K562 treated with DMSO at 1 percent for 48 hours (cell line): ENCODE measurements around the gene RAB40C. TPM values are rescaled to one million over a fixed set of nuclear protein-coding genes. Genes with fewer than 3 reads are reported as not detected.

Source experiments
- total RNA-seq: library from RNA; unstranded; fragments of 300-600 nt; gene quantifications from 2 replicates; pipeline ENCODE4 v1.2.3, GENCODE V29; 2022; ENCODE audit warnings: low replicate concordance; ENCODE audit errors: extremely low read depth

The RAB40C gene
- total RNA-seq = not detected in 2 replicates

DNA sequence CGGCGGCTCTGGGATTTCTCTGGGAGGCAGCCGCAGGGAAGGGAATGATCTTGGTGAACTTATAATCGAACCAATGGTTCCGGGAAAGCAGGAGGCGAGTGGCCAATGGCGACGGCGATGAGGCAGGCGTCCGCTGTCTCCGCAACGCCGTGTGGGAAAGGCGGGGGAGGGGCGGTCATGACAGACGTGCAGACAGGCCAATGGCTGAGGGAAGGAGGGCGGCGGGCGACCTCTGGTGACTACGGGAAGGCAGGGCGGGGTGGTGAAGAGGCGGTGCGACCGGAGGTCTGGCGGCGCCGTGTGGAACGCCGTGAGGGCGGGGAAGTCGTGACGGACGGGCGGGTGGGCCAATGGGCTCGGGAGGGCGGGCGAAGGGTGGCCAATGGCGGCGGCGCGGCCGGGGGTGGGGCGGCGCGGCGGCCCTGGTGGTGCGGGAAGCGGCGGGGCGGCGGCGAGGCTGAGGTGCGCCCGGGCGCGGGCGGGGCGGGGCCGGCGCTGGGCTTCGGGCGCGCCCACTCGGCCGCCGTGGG lies at the start of gene RAB40C:
RAB40C (plus strand) TSS at position 409 of the 530 bp plus-strand sequence. CDS start 226 bp downstream, outside the sequence.

DNA sequence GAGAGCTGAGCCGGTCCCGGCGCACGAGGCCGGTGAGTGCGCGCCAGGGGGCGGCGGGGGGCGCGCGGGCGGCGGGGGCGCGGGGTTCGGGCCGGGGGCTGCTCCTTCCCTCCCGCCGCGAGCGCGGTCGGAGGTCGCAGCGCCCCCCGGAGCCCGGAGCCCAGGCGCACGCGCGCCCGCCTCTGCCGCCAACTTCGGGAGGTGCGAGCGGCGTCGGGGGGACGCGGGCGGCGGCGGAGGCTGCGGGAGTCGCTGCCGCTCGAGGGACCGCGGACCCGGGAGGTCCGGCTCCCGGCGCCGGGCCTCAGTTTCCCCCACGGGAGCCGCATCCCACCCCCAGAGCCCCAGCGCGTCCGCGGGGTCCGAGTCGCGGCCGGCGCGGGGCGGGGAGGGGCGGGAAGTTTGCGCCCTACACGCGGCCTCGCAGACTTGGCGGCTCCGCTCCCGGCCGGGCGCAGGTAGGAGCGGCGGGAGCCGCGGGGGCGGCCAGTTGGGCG lies 29.6 kb upstream of the RAB40C start, which contains the start of gene PRR35:
PRR35 (plus strand) TSS at position 191 of the 497 bp plus-strand sequence. CDS start 2,901 bp downstream, outside the sequence.

DNA sequence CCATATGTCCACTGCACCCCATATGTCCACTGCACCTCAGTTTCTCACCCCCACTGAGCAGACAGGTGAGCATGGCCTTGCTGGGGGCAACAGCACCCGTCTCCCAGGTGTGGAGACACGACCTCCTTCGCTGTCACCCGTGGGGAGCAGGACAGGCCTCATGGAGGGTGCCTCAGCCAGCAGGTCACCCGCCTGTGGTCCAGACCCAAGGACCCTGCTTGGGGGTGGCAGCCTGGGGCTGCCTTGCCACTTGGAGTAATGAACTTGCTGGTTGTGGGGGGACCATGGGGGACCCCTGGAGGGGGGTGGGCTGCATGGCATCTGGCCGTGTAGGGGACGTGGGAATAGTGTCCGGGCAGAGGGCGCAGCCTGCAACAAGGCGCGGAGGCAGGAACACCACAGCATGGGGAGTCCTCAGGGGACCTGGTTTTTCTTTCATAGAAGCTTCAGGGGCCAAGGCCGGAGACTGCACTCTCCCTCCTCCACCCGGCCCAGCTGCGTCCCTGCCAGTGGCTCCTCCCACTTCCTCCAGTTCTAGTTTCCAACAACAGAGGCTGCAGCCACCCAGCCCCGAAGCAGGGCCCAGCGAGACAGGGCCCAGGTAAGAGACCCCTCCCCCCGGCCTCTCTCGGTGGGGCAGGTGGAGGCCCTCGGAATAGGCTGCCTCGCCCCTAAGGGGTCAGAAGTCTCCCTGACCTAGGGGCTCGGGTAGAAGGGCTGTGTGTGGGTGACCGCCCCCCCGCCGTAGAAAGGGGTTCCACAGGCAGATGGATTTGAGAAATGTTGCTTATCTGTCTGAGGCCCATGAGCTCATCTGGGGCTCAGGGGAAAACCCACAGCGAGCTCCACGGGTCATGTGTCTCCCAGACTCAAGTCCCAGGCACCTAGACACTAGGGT lies 23.1 kb upstream of the RAB40C start, which contains the start of gene NHLRC4:
NHLRC4 (plus strand) TSS at position 531 of the 898 bp plus-strand sequence. CDS start 1,043 bp downstream, outside the sequence.

GRCh38 chr16:569445-570254 lies 20.2 kb upstream of the RAB40C start, which contains the start of gene PIGQ:
Gene PIGQ (plus strand): TSS chr16:569968. CDS start chr16:574075, 4,107 bp downstream.

DNA sequence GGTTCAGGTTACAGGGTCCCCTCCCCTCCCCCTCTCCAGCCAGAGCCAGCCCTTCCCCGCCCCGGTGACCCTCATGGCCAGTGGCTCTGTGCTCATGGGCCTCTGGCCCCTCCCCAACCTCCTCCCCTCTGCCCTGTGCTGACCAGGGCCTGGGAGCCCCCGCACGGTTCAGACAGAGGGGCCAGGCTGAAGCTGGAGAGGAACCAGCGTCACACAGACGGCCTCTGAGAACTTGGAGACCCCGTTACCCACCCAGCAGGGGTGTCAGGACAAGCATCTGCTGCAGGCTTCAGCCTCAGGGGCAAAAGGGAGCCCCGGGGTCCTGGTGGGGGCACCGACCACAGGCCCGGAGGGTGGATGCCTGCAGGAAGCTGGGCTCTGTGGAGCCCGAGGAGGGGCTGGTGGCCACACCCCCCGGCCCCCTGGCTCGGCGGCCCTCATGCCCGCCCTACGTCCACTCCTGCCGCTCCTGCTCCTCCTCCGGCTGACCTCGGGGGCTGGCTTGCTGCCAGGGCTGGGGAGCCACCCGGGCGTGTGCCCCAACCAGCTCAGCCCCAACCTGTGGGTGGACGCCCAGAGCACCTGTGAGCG lies 41.0 kb downstream of the RAB40C start, which contains the start of gene WFIKKN1:
WFIKKN1 (plus strand) TSS at position 171 of the 591 bp plus-strand sequence; CDS start at position 440, 269 bp downstream.

GRCh38 chr16:636206-637080 lies 46.6 kb downstream of the RAB40C start, which contains the start of gene METTL26:
Gene METTL26 (minus strand): TSS chr16:636305. CDS start chr16:636290, 15 bp downstream.

DNA sequence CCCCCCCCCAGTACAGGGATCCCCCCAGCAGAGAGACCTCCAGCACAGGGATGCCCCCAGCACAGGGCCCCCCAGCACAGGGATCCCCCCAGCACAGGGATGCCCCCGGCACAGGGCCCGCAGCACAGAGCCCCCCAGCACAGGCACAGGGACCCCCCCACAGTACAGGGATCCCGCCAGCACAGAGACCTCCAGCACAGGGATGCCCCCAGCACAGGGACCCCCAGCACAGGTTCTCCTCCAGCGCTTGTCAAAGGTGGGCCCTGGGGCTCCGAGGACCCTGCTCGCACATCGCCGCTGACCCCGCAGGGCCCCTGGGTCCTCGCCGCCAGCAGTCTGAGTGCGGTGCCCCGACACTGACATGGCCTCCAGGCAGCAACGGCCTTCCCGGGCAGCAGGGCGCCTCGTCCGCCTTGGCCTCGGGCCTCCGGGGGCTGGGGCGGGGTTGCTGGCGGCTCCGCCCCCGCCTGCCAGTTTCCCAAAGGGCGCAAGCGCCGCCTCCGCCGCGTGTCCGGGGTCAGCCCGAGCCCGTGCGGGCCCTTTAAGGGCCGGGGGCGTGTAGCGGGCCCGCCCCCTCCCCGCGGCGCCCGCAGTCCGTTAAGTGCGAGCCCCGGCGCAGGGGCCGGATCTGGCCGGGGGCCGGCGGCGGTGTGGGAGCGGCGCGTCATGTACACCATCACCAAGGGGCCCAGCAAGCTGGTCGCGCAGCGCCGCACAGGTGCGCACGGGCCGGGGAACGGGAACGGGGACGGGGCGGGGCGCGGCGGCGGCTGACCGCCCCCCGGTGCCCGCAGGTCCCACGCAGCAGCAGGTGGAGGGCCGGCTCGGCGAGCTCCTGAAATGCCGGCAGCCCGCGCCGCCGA lies 51.7 kb downstream of the RAB40C start, which contains the start of gene MCRIP2:
MCRIP2 (plus strand) TSS at position 503 of the 863 bp plus-strand sequence; CDS start at position 667, 164 bp downstream.

GRCh38 chr16:648781-649589 lies 59.1 kb downstream of the RAB40C start, which contains the start of gene WDR90:
Gene WDR90 (plus strand): TSS chr16:649365. CDS start chr16:649417, 52 bp downstream.

GRCh38 chr16:667780-668518 lies 78.1 kb downstream of the RAB40C start, which contains the start of gene RHOT2:
Gene RHOT2 (plus strand): TSS chr16:668132. CDS start chr16:668200, 68 bp downstream.

GRCh38 chr16:674968-675883 lies 85.4 kb downstream of the RAB40C start, which contains the start of gene RHBDL1:
Gene RHBDL1 (plus strand): TSS chr16:675671. CDS start chr16:675791, 120 bp downstream.

Other genes starting within 250 kb of the RAB40C start
- gene AXIN1, start 237.3 kb upstream of the RAB40C start, total RNA-seq = not detected in 2 replicates
- not detected in 2 replicates for gene MRPL28, start 219.5 kb upstream of the RAB40C start, total RNA-seq
- gene PGAP6, start 208.1 kb upstream of the RAB40C start, total RNA-seq = not detected in 2 replicates
- gene NME4, start 192.9 kb upstream of the RAB40C start, total RNA-seq = not detected in 2 replicates
- not detected in 2 replicates for gene DECR2, start 188.2 kb upstream of the RAB40C start, total RNA-seq
- gene RAB11FIP3, start 164.4 kb upstream of the RAB40C start, total RNA-seq = not detected in 2 replicates
- gene CAPN15, start 62.4 kb upstream of the RAB40C start, total RNA-seq = not detected in 2 replicates
- gene PRR35, start 29.7 kb upstream of the RAB40C start, total RNA-seq = not detected in 2 replicates
- not detected in 2 replicates for gene NHLRC4, start 23.1 kb upstream of the RAB40C start, total RNA-seq
- gene PIGQ, start 20.1 kb upstream of the RAB40C start, total RNA-seq = 359 TPM in 1 of 2 replicates, not detected in the other
- not detected in 2 replicates for gene WFIKKN1, start 40.9 kb downstream of the RAB40C start, total RNA-seq
- not detected in 2 replicates for gene METTL26, start 46.2 kb downstream of the RAB40C start, total RNA-seq
- gene MCRIP2, start 51.8 kb downstream of the RAB40C start, total RNA-seq = not detected in 2 replicates
- gene WDR90, start 59.3 kb downstream of the RAB40C start, total RNA-seq = not detected in 2 replicates
- not detected in 2 replicates for gene RHOT2, start 78.1 kb downstream of the RAB40C start, total RNA-seq
- gene RHBDL1, start 85.6 kb downstream of the RAB40C start, total RNA-seq = not detected in 2 replicates
- not detected in 2 replicates for gene STUB1, start 90.3 kb downstream of the RAB40C start, total RNA-seq
- not detected in 2 replicates for gene JMJD8, start 94.3 kb downstream of the RAB40C start, total RNA-seq
- not detected in 2 replicates for gene WDR24, start 100.3 kb downstream of the RAB40C start, total RNA-seq
- gene FBXL16, start 115.7 kb downstream of the RAB40C start, total RNA-seq = not detected in 2 replicates
- gene METRN, start 125.1 kb downstream of the RAB40C start, total RNA-seq = not detected in 2 replicates
- not detected in 2 replicates for gene ANTKMT, start 131.1 kb downstream of the RAB40C start, total RNA-seq
- gene CCDC78, start 136.4 kb downstream of the RAB40C start, total RNA-seq = not detected in 2 replicates
- not detected in 2 replicates for gene HAGHL, start 137.0 kb downstream of the RAB40C start, total RNA-seq
- not detected in 2 replicates for gene CIAO3, start 150.9 kb downstream of the RAB40C start, total RNA-seq
- not detected in 2 replicates for gene MSLN, start 170.7 kb downstream of the RAB40C start, total RNA-seq
- not detected in 2 replicates for gene RPUSD1, start 198.3 kb downstream of the RAB40C start, total RNA-seq
- not detected in 2 replicates for gene CHTF18, start 198.6 kb downstream of the RAB40C start, total RNA-seq
- not detected in 2 replicates for gene GNG13, start 210.7 kb downstream of the RAB40C start, total RNA-seq